Measurements from ENCODE around the gene RNF5.

RNF5 gene

DNA sequence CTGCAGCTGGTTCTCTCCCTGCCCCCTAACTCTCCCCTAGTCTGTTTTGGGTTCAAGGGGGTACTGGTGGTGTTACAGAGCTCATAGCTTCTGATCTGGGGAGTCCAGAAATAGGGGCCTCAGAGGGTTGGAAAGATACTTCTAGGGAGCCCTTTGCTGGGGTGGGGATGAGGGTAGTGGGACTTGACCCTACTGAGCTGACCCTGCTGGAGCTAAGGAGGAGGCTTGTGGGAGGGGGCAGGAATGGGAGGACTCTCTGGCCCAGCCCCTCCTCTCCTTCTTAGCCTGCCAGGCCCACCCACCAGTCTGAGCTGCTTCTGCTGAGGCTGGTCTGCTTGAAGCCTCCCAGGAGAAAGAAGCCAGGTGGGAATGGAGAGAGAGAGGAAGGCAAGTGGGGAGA, 13.9 kb upstream of the RNF5 start, which contains the start of gene EGFL8:
TSS of gene EGFL8 (plus strand) at position 301 of the 400 bp plus-strand sequence. CDS start 1,571 bp downstream, outside the sequence.
- no peak within 1 kb of the TSS for H3K4me3 ChIP-seq (replicated peaks; ENCODE audit: low read depth, low read length)
- TF ChIP-seq, protein P1, sequence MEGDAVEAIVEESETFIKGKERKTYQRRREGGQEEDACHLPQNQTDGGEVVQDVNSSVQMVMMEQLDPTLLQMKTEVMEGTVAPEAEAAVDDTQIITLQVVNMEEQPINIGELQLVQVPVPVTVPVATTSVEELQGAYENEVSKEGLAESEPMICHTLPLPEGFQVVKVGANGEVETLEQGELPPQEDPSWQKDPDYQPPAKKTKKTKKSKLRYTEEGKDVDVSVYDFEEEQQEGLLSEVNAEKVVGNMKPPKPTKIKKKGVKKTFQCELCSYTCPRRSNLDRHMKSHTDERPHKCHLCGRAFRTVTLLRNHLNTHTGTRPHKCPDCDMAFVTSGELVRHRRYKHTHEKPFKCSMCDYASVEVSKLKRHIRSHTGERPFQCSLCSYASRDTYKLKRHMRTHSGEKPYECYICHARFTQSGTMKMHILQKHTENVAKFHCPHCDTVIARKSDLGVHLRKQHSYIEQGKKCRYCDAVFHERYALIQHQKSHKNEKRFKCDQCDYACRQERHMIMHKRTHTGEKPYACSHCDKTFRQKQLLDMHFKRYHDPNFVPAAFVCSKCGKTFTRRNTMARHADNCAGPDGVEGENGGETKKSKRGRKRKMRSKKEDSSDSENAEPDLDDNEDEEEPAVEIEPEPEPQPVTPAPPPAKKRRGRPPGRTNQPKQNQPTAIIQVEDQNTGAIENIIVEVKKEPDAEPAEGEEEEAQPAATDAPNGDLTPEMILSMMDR (IDR thresholded peaks at IDR 0.05; ENCODE audit: low read length, missing control alignments) = no peak
- no peak for DNase-seq (ENCODE audit: low read depth)

DNA sequence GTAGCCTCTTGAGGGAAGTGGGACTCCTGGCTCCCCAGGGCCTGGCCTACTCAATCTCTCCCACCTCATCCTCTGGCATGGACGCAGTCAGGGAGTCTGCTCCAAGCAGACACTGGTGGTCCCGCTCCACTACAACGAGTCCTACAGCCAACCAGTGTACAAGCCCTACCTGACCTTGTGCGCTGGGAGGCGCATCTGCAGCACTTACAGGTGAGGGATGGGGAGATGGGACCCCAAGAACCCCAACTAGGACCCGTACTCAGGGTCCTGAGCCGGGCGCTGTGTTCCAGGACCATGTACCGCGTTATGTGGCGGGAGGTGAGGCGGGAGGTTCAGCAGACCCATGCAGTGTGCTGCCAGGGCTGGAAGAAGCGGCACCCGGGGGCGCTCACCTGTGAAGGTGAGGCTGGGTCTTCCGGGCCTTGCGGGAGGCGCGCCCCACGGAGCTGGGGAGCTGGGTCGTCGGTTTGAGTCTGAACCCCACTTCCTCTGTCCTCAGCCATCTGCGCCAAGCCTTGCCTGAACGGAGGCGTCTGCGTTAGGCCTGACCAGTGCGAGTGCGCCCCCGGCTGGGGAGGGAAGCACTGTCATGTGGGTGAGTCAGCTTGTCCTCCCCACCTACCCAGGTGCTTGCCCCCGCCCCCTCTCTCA, 11.7 kb upstream of the RNF5 start:
- TF ChIP-seq, protein P1 (IDR thresholded peaks at IDR 0.05; ENCODE audit: low read length, missing control alignments) = no peak
- no peak overlapping the region for H3K4me3 ChIP-seq (replicated peaks; ENCODE audit: low read depth, low read length)
- no peak for DNase-seq (ENCODE audit: low read depth)

DNA sequence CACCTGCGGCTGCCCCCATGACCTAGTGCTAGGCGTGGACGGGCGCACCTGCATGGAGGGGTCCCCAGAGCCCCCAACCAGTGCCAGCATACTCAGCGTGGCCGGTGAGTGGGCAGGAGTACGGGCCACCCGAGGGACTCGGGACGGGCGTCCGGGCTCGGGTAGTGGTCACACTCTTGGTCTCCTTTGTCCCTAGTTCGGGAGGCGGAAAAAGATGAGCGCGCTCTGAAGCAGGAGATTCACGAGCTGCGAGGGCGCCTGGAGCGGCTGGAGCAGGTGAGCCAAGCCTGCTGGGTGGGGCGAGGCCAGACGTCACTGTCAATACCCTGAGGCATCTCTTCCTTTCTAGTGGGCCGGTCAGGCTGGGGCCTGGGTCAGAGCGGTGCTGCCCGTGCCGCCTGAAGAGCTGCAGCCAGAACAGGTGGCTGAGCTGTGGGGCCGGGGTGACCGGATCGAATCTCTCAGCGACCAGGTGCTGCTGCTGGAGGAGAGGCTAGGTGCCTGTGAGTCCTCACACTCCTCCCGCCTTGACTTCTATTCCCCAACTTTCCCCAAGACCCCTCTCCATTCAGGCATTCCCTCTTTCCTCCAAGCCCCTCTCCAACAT, 10.9 kb upstream of the RNF5 start:
- H3K4me3 ChIP-seq (replicated peaks; ENCODE audit: low read depth, low read length) = no peak overlapping the region
- DNase-seq (ENCODE audit: low read depth) = no peak
- TF ChIP-seq, protein P1 (IDR thresholded peaks at IDR 0.05; ENCODE audit: low read length, missing control alignments) = no peak

DNA sequence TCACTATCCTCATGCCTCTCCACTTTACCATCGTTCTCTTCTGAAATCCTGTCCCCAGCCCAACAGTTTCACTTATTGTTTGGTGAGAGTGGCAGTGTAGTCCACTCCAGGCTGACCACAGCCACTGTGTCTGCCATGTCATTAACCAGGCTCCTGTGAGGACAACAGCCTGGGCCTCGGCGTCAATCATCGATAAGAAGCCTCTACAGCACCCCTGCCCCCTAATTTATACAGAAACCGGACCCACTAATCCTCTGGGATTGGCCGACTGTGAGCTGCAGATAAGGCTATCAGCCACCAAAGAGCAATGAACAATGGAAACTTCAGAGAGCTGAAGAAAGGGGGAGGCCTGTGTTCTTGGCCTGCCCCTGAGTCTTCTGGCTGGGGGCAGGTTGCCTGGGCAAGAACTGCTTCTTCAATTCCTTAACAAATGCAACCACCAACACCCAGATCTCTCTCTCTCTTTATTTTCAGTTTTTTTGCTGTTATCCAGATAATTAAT, 10.4 kb upstream of the RNF5 start:
- TF ChIP-seq, protein P1 (IDR thresholded peaks at IDR 0.05; ENCODE audit: low read length, missing control alignments) = no peak
- H3K4me3 ChIP-seq (replicated peaks; ENCODE audit: low read depth, low read length) = no peak overlapping the region
- DNase-seq (ENCODE audit: low read depth) = no peak

DNA sequence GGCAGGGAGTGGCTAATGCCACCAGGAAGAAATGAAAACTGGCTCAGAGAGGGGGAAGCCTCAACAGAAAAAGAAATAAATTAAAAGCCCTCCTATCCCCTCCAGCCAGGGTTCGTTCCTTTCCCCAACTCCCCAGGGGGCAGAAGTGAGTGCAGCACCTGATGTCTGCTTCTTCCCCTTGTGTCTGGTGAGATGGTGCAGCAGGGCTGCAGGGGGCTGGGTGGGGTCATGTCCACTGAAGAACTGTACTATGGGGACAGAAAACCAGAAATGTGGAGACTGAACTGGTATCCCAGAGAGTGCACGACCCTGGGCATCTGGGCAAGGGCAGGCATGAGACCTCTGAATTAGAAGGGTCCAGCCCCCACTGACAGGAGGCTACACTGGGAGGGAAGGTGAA, 9.9 kb upstream of the RNF5 start:
- no peak for DNase-seq (ENCODE audit: low read depth)
- H3K4me3 ChIP-seq (replicated peaks; ENCODE audit: low read depth, low read length) = no peak overlapping the region
- TF ChIP-seq, protein P1 (IDR thresholded peaks at IDR 0.05; ENCODE audit: low read length, missing control alignments) = no peak

DNA sequence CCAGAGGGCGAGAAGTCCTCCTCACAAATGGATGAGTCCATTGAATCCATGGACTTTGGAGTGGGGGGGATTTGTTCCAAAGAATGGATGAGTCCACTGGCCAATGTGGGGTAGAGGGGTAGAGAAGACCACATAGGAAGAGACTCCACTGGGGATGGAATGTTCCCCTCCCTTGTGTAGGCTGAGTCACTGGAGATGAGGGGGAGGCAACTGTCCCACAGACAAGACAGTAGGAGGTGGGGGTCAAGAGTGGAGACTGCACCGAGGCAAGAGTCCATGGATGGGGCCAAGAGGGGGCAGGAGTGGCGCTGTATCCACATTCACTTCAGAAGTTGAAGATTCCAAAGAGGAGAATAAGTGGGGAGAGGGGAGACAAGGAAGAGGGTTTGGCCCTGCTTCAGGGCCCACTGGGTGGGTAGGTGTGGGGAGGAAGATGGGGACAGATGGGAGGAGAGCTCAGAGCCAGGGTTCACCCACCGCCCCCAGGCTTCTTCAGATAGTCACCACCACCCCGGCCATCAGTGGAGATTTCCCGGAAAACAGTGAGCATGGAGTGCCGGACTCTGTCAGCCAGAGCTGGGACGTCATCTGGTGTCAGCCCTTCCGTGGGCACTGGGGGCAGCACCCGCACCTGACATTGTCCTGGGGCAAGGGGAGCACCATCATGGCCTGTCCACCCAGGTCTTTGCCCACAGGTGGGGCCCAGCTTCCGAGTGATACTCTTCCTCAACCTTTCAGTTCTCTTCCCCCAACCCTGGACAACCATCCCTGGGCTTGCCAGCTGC, 9.2 kb upstream of the RNF5 start:
- no peak overlapping the region for H3K4me3 ChIP-seq (replicated peaks; ENCODE audit: low read depth, low read length)
- TF ChIP-seq, protein P1 (IDR thresholded peaks at IDR 0.05; ENCODE audit: low read length, missing control alignments) = no peak
- DNase-seq (ENCODE audit: low read depth) = peak; percentile 38
